Measurements from ENCODE around the gene C6orf62.
"Not testable (repeated sequence)": the region's sequence is repeated elsewhere in the genome, so short reads cannot be mapped to it uniquely, and the experiment has no call there.

Gene C6orf62

GRCh38 chr6:24752917-24753492 is 34.1 kb upstream of the C6orf62 start (continued):
- TF ChIP-seq REST (tag by site-specific recombination; IDR thresholded peaks at IDR 0.05), result no peak
- TF ChIP-seq ZNF335 (tag by site-specific recombination; conservative IDR thresholded peaks at IDR 0.05), result no peak
- no peak for TF ChIP-seq PRDM4 (tag by site-specific recombination; IDR thresholded peaks at IDR 0.05)
- TF ChIP-seq ZFHX2 (tag by site-specific recombination; conservative IDR thresholded peaks at IDR 0.05), result no peak
- no peak for TF ChIP-seq ZIC2 (tag by site-specific recombination; IDR thresholded peaks at IDR 0.05)
- TF ChIP-seq ZNF302 (tag by site-specific recombination; IDR thresholded peaks at IDR 0.05; ENCODE audit: low read depth), result no peak
- no peak for TF ChIP-seq INSM2 (tag by site-specific recombination; IDR thresholded peaks at IDR 0.05)
- TF ChIP-seq ZNF776 (tag by site-specific recombination; IDR thresholded peaks at IDR 0.05; ENCODE audit: borderline replicate concordance), result no peak
- TF ChIP-seq SETDB1 (IDR thresholded peaks at IDR 0.05; ENCODE audit: insufficient read length, low read length), result no peak

- Histone ChIP-seq H3K9me3 (ENCODE audit: control insufficient read depth, insufficient read depth, low read depth, low read length) (no peaks in the 10 kb centered on the region), H3K36me3 (ENCODE audit: control insufficient read depth in 2 of 2, insufficient read depth in 1 of 2, low read length in 2 of 2) (no peaks in the 10 kb centered on the region), H3K27ac (ENCODE audit: extremely low read depth, low read depth, low read length) (no peak overlapping the region), H3K4me1 (ENCODE audit: control insufficient read depth, insufficient read depth, low read length) (no peaks in the 10 kb centered on the region), H3K4me3 (ENCODE audit: low read depth, low read length) (no peak overlapping the region)
- ChIA-PET CTCF (no interaction called here), POLR2A (no interaction called here)
- TF ChIP-seq KLF1 (tag by site-specific recombination; IDR thresholded peaks at IDR 0.05) (no peak), ZNF664 (tag by site-specific recombination; IDR thresholded peaks at IDR 0.05) (no peak), ELK4 (IDR thresholded peaks at IDR 0.05; ENCODE audit: borderline replicate concordance, low read depth, low read length) (no peak)
These were observed 33.5 kb upstream of the C6orf62 start for GRCh38 chr6:24752503-24752902.

- H3K27ac ChIP-seq (ENCODE audit: extremely low read depth, low read depth, low read length); POLR2A ChIA-PET; H3K36me3 ChIP-seq (ENCODE audit: control insufficient read depth in 2 of 2, insufficient read depth in 1 of 2, low read length in 2 of 2); H3K4me1 ChIP-seq (ENCODE audit: control insufficient read depth, insufficient read depth, low read length); H3K9me3 ChIP-seq (ENCODE audit: control insufficient read depth, insufficient read depth, low read depth, low read length); CTCF ChIA-PET; H3K4me3 ChIP-seq (ENCODE audit: low read depth, low read length): not testable (repeated sequence)
These were observed 31.9 kb upstream of the C6orf62 start for GRCh38 chr6:24750878-24751277.

Data from HEK293 (cell line).